Activated CD4-positive, alpha-beta T cell treated with anti-CD3 and anti-CD28 coated beads, Interleukin-2, amount 10 ng/mL, durations not matched to agents 7 days and 5 days (primary cell): ENCODE measurements around the gene SRRM3. TPM values are rescaled to one million over a fixed set of nuclear protein-coding genes. Genes with fewer than 3 reads are reported as not detected.
"Not testable (repeated sequence)": the region's sequence is repeated elsewhere in the genome, so short reads cannot be mapped to it uniquely, and the experiment has no call there.

ENCODE experiments used
- CTCF ChIA-PET: fragments of 350-600 bp; sonication (Branson Sonifier 250); formaldehyde crosslinking; loops from one replicate; lab custom pipeline; 2021; ENCODE audit warnings: antibody characterized with exemption; lab: Charles Lee
- POLR2A ChIA-PET: fragments of 350-600 bp; sonication (Branson Sonifier 250); formaldehyde crosslinking; loops from one replicate; lab custom pipeline; 2021; ENCODE audit warnings: antibody characterized with exemption; lab: Charles Lee
- DNase-seq: peaks from one replicate; pipeline ENCODE4 v3.0.0-alpha.2; 2020
- H3K27ac Mint-ChIP-seq: one replicate; pipeline ENCODE4 v1.8.0; 2021; ENCODE audit warnings: mild to moderate bottlenecking, moderate library complexity, mixed read lengths
- H3K27me3 Mint-ChIP-seq: one replicate; pipeline ENCODE4 v1.8.0; 2021; ENCODE audit warnings: mixed read lengths
- H3K36me3 Mint-ChIP-seq: one replicate; pipeline ENCODE4 v1.8.0; 2021; ENCODE audit warnings: low read depth, mixed read lengths
- H3K4me1 Mint-ChIP-seq: one replicate; pipeline ENCODE4 v1.8.0; 2021; ENCODE audit warnings: mixed read lengths
- H3K4me3 Mint-ChIP-seq: one replicate; pipeline ENCODE4 v1.8.0; 2021; ENCODE audit warnings: mild to moderate bottlenecking, moderate library complexity, mixed read lengths
- H3K9me3 Mint-ChIP-seq: one replicate; pipeline ENCODE4 v1.8.0; 2021; ENCODE audit warnings: mixed read lengths
- total RNA-seq, 2 experiments: library from RNA; stranded (reverse); gene quantifications; one replicate each; pipeline ENCODE4 v1.2.3, GENCODE V29; 2021

SRRM3 gene
- total RNA-seq, 2 experiments from 2014 or later, result not detected

DNA sequence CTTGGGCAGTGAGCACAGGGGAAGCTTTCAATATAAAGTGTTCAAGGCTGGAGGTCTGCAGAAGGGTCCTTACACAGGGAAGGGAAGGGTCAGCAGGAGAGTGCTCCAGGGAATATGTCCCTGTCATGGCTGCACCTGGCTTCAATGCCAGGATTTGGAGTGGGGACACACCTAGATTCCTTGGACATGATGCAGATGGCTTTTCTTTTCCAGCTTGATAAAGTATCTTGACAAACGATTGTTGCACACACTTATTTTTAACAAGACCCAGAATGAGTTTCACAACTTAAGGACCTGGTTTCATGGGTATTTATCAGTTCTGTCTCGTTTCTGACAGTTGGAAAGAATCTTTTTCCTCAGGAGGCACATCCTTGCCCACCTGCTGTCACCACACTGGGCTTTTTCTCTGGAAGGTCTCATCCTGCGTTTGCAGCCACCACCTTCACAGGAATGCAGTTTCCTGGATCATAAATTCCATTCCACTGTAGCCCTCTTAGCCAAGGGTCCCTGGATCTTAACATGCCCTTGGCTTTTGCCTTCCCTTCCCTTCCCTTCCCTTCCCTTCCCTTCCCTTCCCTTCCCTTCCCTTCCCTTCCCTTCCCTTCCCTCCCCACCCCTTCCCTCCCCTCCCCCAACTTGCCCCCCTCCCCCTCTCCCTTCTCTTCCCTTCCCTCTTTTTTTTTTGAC is 21.7 kb downstream of the SRRM3 start:
- ChIA-PET CTCF (no interaction called here), POLR2A (no interaction called here)
- Mint-ChIP-seq H3K36me3 (no peaks in the 10 kb centered on the region), H3K4me3 (no peak overlapping the region), H3K9me3 (no peaks in the 10 kb centered on the region), H3K4me1 (no peaks in the 10 kb centered on the region), H3K27ac (no peak overlapping the region), H3K27me3 (peaks cover 13% of the 10 kb centered on the region)
- no peak for DNase-seq

DNA sequence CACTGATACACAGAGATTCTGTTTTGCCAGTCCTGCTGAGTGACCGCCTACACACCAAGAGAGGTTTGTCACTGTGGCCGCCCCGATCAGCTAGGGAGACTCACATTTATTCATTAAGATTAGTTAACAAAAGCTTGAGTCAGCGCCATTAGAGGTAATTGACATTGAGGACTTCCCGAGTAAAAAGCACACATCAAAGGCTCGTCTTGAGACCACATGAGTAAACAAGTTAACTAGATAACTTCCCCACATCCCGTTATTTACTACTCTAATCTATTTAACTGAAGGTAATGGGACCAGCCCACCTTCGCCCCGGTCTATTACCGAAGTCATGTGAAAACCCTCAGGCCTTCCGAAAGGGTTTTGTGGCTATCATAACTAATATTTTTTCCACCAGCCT is 23.0 kb downstream of the SRRM3 start:
- no peaks in the 10 kb centered on the region for H3K9me3 Mint-ChIP-seq
- H3K27me3 Mint-ChIP-seq, result peaks cover 15% of the 10 kb centered on the region
- H3K4me1 Mint-ChIP-seq, result no peaks in the 10 kb centered on the region
- ChIA-PET CTCF (interaction anchor here (1.4 kb wide), 1 partner anchor 23 kb away, joined by 4 read pairs; the partner anchor contains the start of gene SRRM3), POLR2A (no interaction called here)
- H3K36me3 Mint-ChIP-seq, result no peaks in the 10 kb centered on the region
- DNase-seq, result no peak
- H3K4me3 Mint-ChIP-seq, result no peak overlapping the region
- H3K27ac Mint-ChIP-seq, result no peak overlapping the region

DNA sequence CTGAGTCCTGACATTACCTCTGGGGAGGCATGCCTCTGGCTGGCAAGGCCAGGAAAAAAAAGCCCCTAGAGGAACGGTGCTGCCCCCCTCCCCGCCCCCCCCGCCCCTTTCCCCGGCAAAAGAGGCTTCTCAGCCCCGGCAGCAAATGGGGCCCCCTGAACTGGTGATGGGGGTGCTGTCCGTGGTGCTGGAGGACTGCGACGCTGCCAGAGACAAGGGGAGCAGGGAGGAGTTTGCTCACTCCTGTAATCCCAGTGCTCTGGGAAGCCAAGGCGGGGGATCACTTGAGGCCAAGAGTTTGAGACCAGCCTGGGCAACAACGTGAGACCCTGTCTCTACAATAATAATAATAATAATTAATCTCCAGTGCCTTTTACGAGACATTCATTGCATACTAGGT is 23.7 kb downstream of the SRRM3 start:
- POLR2A ChIA-PET, result no interaction called here
- no peak overlapping the region for H3K4me3 Mint-ChIP-seq
- H3K27ac Mint-ChIP-seq, result no peak overlapping the region
- H3K36me3 Mint-ChIP-seq, result no peaks in the 10 kb centered on the region
- peaks cover 16% of the 10 kb centered on the region for H3K27me3 Mint-ChIP-seq
- no peaks in the 10 kb centered on the region for H3K9me3 Mint-ChIP-seq
- H3K4me1 Mint-ChIP-seq, result no peaks in the 10 kb centered on the region
- peak; percentile 45 for DNase-seq
- CTCF ChIA-PET, result interaction anchor here (0.7 to 1.4 kb wide), 2 partner anchors 23 to 161 kb away, joined by 3 to 4 read pairs; partner anchors contain the start of gene SRRM3

DNA sequence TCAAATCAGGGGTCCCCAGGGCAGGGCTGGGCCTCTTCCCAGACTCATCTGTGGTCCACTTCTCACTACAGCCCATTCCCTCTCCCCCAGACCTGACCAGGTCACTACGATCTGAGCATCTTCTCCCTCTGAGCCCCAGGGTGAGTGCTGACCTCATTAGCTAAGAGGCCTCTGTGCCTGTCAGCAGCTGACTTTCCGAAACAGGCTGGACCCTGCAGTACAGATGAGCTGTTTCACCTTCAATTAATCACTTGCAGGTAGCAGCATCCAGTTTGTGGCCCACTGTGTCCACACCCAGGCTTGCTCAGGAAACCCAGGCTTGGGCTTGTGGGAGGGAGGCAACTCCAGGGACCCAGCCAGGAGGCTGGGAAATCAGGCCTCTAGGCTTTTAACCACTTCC is 24.3 kb downstream of the SRRM3 start:
- Mint-ChIP-seq H3K4me1 (no peaks in the 10 kb centered on the region), H3K4me3 (no peak overlapping the region), H3K27ac (no peak overlapping the region), H3K9me3 (no peaks in the 10 kb centered on the region), H3K36me3 (no peaks in the 10 kb centered on the region), H3K27me3 (peaks cover 17% of the 10 kb centered on the region)
- CTCF ChIA-PET, result interaction anchor here (0.7 to 1.4 kb wide), 2 partner anchors 24 to 161 kb away, joined by 3 to 4 read pairs; partner anchors contain the start of gene SRRM3
- DNase-seq, result no peak
- POLR2A ChIA-PET, result no interaction called here

DNA sequence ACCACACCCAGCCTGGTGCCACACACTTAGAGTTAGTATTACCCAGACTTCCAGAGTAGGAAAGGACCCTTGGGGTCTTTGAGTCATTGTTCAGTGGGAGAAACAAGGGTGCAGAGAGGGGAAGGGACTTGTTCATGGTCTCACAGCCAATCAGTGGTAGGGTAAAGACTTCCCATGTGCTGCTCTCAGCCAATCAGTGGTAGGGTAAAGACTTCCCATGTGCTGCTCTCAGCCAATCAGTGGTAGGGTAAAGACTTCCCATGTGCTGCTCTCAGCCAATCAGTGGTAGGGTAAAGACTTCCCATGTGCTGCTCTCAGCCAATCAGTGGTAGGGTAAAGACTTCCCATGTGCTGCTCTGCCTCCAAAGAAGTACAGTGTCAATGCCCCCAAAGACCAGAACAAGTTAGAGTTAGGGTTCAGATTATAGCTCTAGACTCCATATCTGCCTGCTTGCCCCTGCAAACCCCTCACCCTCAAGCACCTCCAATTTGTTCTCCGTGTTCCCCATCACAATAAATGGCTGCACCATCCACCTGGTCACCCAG is 25.3 kb downstream of the SRRM3 start:
- H3K9me3 Mint-ChIP-seq, DNase-seq, CTCF ChIA-PET, H3K4me3 Mint-ChIP-seq, H3K36me3 Mint-ChIP-seq, H3K4me1 Mint-ChIP-seq, H3K27ac Mint-ChIP-seq, POLR2A ChIA-PET: not testable (repeated sequence)
- peaks cover 23% of the 10 kb centered on the region for H3K27me3 Mint-ChIP-seq

DNA sequence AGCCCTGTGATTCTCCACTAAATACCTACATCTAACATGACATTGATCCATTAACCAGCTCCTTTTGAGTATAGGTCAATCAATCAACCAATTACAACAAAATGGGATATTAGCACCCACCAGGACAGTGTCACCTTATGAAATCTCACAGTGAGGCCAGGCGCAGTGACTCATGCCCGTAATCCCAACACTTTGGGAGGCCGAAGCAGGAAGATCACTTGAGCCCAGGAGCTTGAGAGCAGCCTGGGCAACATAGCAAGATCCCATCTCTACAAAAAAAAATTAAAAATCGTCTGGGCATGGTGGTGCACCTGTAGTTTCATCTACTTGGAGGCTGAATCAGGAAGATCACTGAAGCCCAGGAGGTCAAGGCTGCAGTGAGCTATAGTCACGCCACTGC is 28.5 kb downstream of the SRRM3 start:
- H3K9me3 Mint-ChIP-seq, result no peaks in the 10 kb centered on the region
- no peaks in the 10 kb centered on the region for H3K36me3 Mint-ChIP-seq
- CTCF ChIA-PET, result no interaction called here

DNA sequence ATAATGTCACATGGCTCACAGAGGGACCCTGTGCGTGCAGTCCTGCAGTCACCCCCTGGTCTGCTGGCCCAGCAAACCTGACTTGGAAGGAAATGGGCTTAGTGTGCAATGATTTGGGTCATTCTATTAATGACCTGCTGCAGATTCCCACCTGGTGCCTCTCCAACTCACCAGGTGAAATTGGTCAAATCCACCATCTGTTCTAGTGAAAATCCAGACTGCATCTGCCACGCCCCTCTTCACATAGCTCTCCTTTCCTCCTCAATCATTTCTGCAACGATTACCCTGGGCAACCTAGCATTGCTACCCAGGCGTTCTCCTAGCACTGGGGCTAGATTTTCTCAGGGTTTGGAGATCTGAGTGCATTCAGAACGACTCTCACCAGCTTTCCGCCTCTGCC is 29.4 kb downstream of the SRRM3 start:
- Mint-ChIP-seq H3K4me1 (peaks cover 10% of the 10 kb centered on the region), H3K4me3 (no peak overlapping the region), H3K9me3 (no peaks in the 10 kb centered on the region), H3K27me3 (peaks cover 31% of the 10 kb centered on the region), H3K27ac (no peak overlapping the region), H3K36me3 (no peaks in the 10 kb centered on the region)
- POLR2A ChIA-PET, result no interaction called here
- no peak for DNase-seq
- CTCF ChIA-PET, result no interaction called here

More for the DNA sequence above, 28.5 kb downstream of the SRRM3 start:
- H3K4me1 Mint-ChIP-seq, result peaks cover 8% of the 10 kb centered on the region
- peaks cover 31% of the 10 kb centered on the region for H3K27me3 Mint-ChIP-seq
- no peak for DNase-seq
- H3K4me3 Mint-ChIP-seq, result no peak overlapping the region
- H3K27ac Mint-ChIP-seq, result no peak overlapping the region
- POLR2A ChIA-PET, result no interaction called here

DNA sequence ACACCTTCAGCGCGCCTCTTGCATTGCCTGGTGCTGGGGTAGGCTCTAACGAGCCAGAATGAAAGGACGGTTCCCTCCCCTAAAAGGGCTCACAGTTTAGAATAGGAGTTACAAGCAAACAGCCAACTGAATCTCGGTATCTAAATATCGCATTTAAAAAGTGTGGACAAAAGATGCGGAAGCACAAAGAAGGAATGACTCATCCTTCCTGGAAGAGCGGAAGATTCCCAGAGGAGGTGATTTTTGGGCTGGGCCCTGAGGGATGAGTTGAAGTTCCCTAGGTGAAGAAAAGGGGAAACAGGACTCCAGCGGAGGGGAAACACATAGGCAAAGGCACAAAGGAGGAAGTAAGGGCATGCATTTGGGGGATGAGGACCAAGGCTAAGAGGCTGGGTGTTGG is 29.9 kb downstream of the SRRM3 start:
- no peaks in the 10 kb centered on the region for H3K36me3 Mint-ChIP-seq
- H3K27me3 Mint-ChIP-seq, result peaks cover 33% of the 10 kb centered on the region
- H3K4me1 Mint-ChIP-seq, result peaks cover 10% of the 10 kb centered on the region
- no peak overlapping the region for H3K4me3 Mint-ChIP-seq
- H3K9me3 Mint-ChIP-seq, result no peaks in the 10 kb centered on the region
- DNase-seq, result no peak
- no peak overlapping the region for H3K27ac Mint-ChIP-seq
- POLR2A ChIA-PET, result no interaction called here
- CTCF ChIA-PET, result no interaction called here

DNA sequence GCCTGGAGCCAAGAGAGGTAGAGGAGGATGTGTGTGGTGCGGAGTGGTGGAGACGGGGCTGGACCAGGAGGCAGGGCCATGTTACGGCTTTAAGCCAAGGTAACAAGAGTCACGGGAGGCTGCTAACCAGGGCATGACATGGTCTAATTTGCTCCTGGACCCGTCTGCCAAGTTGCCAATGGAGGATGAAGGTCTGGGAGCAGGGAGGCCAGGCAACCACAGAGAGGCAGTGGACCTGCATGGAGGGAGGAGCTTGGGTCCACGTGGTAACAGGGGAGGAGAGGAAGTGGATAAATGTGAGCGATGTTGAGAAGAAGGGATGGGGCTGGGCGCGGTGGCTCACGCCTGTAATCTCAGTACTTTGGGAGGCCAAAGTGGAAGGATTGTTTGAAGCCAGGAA is 31.0 kb downstream of the SRRM3 start:
- no peak overlapping the region for H3K27ac Mint-ChIP-seq

DNA sequence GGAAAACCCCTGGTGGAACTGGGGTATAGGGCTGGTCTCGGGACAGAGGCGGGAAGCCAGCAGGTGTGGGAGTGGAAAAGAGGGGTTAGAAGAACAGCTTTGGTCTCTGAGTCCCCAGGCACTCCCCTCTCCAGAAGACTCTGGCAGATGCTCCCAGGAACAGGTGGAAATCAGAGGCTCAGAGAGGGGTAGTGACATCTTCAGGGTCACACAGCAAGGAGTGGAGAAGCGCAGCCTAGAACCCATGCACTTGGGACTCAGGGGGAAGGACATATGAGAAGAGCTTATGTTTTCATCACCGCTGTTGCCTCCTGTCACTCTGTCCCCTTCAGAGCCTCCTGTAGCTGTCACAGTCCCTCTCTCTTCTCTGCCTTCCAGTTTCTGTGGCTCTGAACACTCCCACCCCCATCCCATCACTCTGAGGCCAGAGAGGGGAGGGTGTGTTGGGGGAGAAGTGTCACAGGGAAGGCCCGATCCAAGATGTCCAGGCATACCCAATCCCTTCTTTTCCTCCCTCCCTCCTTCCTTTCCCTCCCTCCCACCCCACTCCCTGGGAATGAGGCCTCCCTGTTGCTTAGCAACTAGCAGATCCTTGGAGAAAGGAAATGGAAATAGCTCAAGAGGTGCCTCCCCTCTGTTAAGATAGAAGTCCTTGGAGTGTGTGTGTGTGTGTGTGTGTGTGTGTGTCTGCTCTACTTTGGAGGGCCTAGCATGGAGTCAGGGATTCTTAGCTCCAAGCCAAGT is 32.0 kb downstream of the SRRM3 start:
- POLR2A ChIA-PET, result no interaction called here
- no peak overlapping the region for H3K4me3 Mint-ChIP-seq
- H3K36me3 Mint-ChIP-seq, result no peaks in the 10 kb centered on the region

More for the DNA sequence above, 31.0 kb downstream of the SRRM3 start:
- ChIA-PET CTCF (interaction anchor here (1.0 to 1.2 kb wide), 2 partner anchors 30 kb away, joined by 3 read pairs; partner anchors contain the start of gene SRRM3), POLR2A (no interaction called here)
- Mint-ChIP-seq H3K36me3 (no peaks in the 10 kb centered on the region), H3K4me3 (no peak overlapping the region), H3K27me3 (peaks cover 34% of the 10 kb centered on the region), H3K4me1 (peaks cover 10% of the 10 kb centered on the region), H3K9me3 (no peaks in the 10 kb centered on the region)
- no peak for DNase-seq

DNA sequence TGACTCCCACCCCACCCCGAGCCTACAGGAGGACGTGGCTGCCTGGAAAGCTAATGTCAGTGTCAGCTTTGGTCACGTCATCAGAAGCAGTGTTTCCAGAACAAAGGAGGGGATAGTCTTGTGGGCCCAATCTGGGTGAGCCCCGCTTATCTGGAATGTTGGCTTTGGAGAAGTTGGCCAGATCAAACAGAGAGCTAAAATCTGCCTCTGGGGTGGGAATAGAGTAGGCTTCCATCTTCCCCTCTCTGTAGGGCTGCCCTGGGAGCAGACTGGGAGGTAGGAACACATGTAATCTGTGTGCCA is 32.5 kb downstream of the SRRM3 start:
- Mint-ChIP-seq H3K4me1 (peaks cover 10% of the 10 kb centered on the region), H3K27me3 (peaks cover 34% of the 10 kb centered on the region), H3K36me3 (no peaks in the 10 kb centered on the region), H3K9me3 (no peaks in the 10 kb centered on the region), H3K27ac (no peak overlapping the region), H3K4me3 (peak overlapping the region; percentile 43)
- ChIA-PET CTCF (interaction anchor here (0.9 to 2.9 kb wide), 3 partner anchors 49 to 80 kb away, joined by 4 to 10 read pairs (median 6); no protein-coding TSS in a partner anchor), POLR2A (no interaction called here)
- DNase-seq, result no peak

More for the DNA sequence above, 32.0 kb downstream of the SRRM3 start:
- Mint-ChIP-seq H3K4me1 (peaks cover 10% of the 10 kb centered on the region), H3K27me3 (peaks cover 34% of the 10 kb centered on the region), H3K27ac (no peak overlapping the region), H3K9me3 (no peaks in the 10 kb centered on the region)
- DNase-seq, result no peak
- CTCF ChIA-PET, result interaction anchor here (0.5 to 2.9 kb wide), 5 partner anchors 32 to 384 kb away, joined by 3 to 10 read pairs (median 4); partner anchors contain the start of gene SRRM3

DNA sequence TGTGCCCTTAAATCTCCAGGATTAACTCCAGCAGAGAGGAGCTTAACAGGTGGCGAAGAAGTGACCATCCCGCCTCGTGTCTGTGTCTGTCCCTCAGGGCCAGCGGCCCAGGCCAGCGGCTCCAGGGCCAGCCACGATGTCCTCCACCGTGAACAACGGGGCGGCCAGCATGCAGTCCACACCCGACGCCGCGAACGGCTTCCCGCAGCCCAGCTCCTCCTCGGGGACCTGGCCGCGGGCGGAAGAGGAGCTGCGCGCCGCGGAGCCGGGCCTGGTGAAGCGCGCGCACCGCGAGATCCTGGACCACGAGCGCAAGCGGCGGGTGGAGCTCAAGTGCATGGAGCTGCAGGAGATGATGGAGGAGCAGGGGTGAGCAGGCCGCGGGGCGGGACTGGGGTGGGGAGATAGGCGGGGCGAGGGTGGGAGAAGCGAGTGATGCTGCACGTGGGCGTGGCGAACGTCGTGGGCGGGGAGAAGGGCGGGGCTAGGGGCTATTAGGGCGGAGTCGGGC is 33.3 kb downstream of the SRRM3 start:
- POLR2A ChIA-PET, result interaction anchor here (0.7 kb wide), 1 partner anchor 23 kb away, joined by 3 read pairs; no protein-coding TSS in a partner anchor
- H3K4me3 Mint-ChIP-seq, result peak overlapping the region; percentile 43
- DNase-seq, result peak; percentile 84
- peaks cover 32% of the 10 kb centered on the region for H3K27me3 Mint-ChIP-seq
- H3K4me1 Mint-ChIP-seq, result peaks cover 10% of the 10 kb centered on the region
- H3K27ac Mint-ChIP-seq, result no peak overlapping the region
- H3K9me3 Mint-ChIP-seq, result no peaks in the 10 kb centered on the region
- H3K36me3 Mint-ChIP-seq, result no peaks in the 10 kb centered on the region
- CTCF ChIA-PET, result interaction anchor here (1.2 to 2.9 kb wide), 2 partner anchors 57 to 79 kb away, joined by 4 to 10 read pairs; no protein-coding TSS in a partner anchor
